ENCODE results near the gene PLS1.
"Not testable (repeated sequence)": the region's sequence is repeated elsewhere in the genome, so short reads cannot be mapped to it uniquely, and the experiment has no call there.

PLS1 gene

DNA sequence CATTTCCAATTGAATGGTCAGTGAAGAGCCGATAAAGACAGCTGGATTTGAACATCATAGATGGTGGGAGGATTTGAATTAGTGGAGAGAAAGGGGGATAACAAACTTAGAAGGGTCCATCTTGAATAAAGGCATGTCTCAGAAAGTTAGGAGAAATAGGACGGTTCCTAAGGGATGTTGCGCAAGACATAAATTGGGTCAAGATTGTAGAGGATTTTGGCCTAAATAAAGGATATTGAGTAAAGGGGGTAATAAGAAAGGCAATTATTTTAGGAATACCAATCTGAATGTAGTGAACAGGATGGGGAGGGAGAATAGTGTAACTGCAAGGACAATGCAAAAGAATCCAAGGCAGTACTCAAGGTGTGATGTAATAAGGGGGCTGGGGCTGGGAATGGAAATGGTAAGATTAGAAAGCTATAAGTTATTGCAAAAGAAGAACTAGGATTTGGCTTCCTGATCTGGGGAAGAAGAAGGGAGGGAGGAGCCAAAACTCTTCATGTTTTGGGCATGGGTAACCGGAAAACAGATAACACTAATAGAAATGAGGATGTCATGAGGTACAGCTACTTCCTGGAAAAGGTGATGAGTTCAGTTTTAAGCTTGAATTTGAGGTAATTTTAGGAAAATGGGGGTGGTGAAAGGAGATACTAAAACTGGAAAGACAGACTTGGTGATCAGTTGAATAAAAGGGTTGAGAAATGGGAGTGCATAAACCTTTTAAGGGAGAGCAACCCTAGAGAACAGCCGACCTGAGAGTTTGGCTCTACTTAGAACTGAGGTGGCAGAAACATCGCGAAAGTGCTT, 110.3 kb downstream of the PLS1 start:
- no peak for DNase-seq

DNA sequence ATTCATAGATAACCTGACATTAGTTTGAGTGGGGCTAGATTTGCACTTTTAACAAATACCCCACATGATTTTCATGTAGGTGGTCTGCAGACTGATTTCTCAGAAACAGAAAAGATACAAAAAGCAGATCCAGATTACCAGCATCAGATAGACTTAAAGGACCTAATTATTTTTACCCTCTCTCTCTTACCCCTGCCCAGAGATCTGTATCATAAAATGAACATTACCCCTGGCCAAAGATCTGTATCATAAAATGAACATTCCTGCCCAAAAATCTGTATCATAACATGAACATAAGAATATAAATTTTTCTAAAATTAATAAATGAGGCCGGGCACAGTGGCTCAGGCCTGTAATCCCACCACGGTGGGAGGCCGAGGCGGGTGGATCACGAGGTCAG, 113.0 kb downstream of the PLS1 start:
- no peak for DNase-seq

DNA sequence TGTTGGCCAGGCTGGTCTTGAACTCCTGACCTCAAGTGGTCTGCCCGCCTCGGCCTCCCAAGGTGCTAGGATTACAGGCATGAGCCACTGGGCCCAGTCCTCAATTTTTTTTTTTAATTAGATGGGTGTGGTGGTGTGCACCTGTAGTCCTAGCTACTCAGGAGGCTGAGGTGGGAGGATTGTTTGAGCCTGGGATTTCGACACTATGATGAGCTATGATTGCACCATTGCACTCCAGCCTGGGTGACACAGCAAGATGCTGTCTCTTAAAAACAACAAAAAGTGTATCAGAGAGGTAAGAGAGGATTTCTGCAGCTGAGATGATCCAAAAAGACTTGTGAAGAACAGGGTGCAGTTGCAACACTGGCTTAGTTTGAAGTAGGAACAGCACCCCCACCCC, 118.7 kb downstream of the PLS1 start:
- DNase-seq = not testable (repeated sequence)

DNA sequence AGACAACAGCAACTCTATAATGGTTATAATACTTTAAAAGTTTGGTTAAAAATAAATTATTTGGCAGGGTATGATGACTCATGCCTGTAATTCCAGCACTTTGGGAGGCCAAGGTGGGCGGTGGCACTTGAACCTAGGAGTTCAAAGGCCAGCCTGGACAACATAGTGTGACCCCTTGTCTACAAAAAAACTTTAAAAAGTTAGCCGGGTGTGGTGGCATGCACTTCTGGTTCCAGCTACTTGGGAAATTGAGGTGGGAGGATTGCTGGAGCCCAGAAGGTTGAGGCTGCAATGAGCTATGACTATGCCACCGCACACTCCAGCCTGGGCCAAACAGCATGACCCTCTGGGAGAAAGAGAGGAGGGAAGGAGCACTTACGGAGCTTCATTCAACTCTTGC, 119.9 kb downstream of the PLS1 start:
- no peak for DNase-seq

DNA sequence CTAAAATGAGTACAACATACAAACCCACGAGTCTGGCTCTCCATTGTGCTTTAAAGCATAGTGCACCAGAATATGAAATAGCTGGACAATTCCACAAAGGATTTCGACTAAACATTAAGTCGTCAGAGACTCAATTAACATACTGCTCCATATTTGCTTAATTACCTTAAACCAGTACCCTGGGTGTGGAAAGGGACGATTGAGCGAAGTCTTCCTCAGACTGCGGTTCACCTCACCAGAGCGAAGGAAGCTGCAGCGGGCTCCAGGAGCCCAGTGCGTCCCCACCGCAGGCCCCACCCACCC, 127.4 kb downstream of the PLS1 start:
- DNase-seq = no peak

DNA sequence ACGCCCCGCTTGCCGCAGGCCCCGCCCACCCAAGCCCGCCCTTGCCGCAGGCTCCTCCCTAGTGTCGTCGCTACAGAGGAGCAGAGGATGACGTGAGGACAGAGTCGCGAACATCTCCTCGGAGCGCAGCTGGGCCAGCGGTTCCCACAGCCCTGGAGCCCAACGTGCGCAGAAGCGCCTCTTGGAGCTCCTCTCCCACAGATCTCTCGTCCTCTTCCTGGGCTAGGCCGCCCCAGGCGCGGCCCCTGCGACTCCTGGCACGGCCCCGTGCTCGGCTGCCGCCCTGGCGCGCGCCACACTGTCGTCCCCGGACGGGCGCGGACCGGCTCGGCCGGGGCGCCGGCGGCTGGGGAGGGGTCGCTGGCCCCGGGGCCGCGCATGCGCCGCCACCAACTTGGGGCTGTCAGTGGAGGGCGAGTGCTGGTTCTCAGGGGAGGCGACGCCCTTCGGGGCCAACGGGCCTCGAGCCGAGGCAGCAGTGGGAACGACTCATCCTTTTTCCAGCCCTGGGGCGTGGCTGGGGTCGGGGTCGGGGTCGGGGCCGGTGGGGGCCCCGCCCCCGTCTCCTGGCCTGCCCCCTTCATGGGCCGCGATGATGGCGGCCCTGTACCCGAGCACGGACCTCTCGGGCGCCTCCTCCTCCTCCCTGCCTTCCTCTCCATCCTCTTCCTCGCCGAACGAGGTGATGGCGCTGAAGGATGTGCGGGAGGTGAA, 127.9 kb downstream of the PLS1 start, which contains the start of gene TRPC1:
TSS of gene TRPC1 (plus strand) at position 67 of the 714 bp plus-strand sequence. CDS start at position 593, 526 bp downstream.
- peak; percentile 87 for DNase-seq

DNA sequence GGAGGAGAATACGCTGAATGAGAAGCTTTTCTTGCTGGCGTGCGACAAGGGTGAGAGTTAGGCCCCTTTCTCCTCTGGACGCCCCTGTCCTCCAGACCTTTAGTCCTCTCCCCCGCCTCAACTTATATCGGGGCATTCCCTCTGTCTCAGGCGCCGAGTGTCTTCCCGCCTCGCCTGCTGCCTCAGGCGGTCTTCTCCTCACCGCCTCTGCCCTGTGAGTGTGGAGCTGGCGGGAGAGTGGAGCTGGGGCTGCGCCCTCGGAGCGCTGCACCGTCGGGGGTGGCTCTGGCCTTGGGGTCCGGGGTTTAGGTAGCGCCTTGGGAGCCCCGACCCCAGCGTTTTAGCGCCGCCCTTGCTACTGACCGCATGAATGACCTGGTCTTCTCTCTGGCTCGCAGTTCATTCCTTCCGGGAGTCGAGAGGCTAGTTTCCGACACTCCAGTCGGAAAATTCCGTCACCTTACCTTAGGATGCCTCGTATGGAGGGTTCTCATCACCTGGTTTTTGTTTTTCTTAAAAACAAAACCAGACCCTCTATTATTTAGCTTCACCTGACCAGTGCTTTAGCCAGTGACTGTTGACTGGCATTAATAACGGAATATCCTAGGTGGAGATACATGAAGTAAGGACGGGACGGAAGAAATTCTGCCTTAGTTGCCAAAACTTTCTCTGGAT, 128.6 kb downstream of the PLS1 start:
- DNase-seq = peak; percentile 33

DNA sequence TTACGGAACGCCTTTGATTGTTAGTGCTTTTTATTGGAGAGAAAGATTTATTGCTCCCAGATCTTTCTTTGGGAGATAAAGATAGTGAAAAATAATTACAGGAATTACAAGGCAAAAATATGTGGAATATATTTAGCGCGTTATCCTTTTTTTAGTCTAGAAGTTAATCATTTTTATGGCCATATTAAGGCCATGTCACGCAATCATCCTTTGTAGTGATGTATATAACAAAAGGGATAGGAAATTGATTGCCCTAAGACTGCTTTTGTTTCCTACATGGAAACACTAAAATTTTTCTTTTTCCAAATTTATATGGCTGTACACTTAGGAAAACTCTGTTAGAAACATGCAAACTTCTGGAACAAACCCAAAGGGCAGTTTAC, 129.2 kb downstream of the PLS1 start:
- DNase-seq = no peak

DNA sequence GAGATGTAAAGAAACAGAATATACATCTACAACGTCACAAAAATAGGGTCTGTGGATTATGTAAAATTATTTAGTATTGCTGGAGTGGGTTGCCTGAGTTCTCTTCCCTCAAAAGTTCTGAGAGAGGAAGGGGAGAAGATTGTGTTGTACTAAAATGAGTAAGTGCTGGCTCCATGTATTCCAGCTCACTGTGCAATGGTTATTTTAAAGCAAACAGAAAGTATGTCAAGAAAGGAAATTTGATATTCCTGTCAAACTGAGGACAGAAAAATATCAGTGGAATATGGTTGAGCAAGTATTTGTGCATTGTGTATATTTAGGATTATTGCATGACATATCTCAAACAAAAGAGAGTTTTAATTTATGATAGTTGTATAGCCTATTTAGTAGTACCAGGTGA, 129.8 kb downstream of the PLS1 start:
- DNase-seq = no peak

DNA sequence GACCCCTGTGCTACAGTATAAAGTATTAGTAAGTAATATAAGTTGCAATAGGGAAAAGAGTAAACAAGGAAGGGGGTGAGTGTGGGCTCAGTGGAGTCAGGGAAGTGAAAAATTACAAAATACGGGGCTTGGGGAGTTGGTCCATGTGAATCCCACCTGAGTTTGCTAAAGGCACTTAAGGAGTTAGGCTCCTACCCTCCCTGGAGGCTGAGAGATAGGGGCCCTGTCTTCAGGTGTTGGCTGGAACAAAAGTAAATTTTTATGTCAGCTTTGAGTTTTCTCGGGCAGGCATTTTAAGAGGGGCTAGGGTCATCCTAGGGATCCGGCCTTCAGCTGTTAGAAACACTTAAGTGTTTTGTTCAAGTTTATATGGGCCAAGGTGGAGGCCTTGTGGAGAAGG, 135.9 kb downstream of the PLS1 start:
- no peak for DNase-seq

DNA sequence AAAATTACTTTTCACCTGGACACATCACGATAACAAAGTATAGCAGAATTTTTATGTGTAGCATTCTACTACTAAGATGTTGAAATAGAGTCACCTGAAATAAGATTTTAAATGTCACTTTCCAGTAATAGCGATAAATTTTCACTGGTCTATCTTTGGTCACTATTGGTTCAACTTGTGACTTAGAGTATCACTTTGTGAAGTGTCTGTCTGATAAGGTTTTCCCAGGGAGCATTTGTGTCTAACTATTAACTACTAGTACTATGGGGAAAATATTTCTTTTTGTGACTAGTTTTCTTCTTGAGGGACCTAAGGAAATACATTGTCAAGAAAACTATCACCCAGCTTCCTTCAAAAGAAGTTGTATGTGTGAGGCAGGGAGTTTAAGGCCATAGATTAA, 138.6 kb downstream of the PLS1 start:
- DNase-seq = no peak

DNA sequence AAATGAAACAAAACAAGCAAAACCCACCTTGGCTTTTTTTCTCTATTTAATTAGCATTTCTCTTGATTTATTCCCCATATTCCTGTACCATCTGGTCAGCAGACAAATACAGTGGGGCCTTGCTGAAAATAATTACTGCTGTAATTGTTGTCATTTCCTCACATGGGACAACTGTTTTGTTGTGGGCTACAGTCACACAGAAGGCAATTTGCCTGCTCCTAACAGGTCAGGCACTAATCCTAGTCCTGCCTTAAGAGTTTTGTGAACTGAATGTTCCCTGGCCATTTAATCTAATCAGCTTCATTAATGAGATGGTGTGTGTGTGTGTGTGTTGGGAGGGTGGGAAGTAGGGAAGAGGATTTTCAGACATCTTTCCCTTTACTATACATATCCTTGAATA, 139.3 kb downstream of the PLS1 start:
- no peak for DNase-seq

DNA sequence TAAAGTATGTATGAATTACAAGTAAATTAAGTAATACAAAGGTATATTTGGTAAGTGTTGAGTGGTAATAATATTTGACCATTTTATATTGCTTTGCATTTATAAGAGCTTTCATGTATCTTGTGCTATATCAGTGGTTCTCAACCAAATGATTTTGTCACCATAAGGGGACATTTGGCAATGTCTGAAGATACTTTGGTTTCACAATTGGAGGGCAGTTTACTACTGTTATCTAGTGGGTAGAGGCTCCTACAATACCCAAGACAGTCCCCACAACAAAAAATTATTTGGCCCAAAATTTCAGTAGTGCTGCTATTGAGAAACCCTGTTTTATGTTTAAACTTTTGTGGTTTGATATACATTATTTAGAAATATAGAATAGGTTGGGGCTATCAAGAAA, 142.2 kb downstream of the PLS1 start:
- no peak for DNase-seq

DNA sequence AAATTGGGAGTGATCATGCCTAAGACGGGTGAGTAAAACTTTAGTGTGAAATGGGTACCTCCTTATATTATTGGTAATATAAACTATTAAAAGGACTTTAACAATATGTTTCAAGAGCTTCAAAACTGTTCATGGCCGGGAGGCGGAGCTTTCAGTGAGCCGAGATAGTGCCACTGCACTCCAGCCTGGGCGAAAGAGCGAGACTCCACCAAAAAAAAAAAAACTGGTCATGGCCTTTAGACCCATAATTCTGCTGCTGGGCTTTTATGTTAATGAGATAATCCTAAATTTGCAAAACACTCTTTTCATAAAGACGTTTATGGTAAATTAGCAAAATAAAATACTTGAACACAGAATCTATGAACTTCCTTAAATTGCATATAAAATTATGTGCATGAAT, 150.5 kb downstream of the PLS1 start:
- no peak for DNase-seq

DNA sequence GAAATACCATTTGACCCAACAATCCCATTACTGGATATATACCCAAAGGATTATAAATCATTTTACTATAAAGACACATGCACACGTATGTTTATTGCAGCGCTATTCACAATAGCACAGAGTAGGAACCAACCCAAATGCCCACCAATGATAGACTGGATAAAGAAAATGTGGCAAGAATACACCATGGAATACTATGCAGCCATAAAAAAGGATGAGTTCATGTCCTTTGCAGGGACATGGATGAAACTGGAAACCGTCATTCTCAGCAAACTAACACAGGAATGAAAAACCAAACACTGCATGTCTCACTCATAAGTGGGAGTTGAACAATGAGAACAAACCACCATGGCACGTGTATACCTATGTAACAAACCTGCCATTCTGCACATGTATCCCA, 154.3 kb downstream of the PLS1 start:
- DNase-seq = not testable (repeated sequence)

DNA sequence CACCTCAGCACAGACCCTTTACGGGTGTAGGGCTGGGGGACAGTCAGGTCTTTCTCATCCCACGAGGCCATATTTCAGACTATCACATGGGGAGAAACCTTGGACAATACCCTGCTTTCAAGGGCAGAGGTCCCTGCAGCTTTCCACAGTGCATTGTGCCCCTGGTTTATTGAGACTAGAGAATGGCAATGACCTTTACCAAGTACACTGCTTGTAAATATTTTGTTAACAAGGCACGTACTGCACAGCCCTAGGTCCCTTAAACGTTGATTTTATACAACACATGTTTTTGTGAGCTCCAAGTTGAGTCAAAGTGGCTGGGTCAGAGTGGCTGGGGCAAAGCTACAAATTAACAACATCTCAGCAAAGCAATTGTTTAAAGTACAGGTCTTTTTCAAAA, 156.4 kb downstream of the PLS1 start:
- DNase-seq = not testable (repeated sequence)

DNA sequence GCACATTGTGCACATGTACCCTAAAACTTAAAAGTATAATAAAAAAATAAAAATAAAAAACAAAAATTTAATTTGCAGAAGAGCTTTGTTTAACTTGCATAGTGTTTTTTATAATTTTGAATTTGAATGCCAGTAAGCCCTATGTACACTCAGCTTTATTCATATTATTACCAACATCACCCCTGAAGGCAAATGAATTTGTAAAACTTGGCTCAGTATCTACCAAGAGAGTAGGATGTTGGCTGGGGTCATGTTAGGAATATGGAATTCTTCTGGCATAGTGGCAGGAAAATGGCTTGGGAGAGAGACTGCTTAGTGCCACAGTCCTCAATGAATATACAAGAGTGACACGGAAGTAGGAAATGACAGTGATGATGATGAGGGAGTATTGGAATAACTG, 158.3 kb downstream of the PLS1 start:
- DNase-seq = no peak

Measured in NCI-H2029 (cell line).